HG03135 (cell line): Measurements from ENCODE around the gene ZFYVE21.

Source experiments
- ATAC-seq: cut with Tn5 transposase; IDR thresholded peaks from one replicate; pipeline ENCODE4 v1.9.1; 2021; ENCODE audit warnings: mild to moderate bottlenecking, moderate library complexity; ENCODE audit not compliant: unreplicated experiment

The ZFYVE21 gene

GRCh38 chr14:103721334-103722120 is 5.9 kb downstream of the ZFYVE21 start:
- no peak for ATAC-seq

GRCh38 chr14:103723748-103724081 is 8.1 kb downstream of the ZFYVE21 start:
- ATAC-seq, result no peak

- ATAC-seq, result no peak
Observed at GRCh38 chr14:103724116-103724515, 8.5 kb downstream of the ZFYVE21 start.

- ATAC-seq, result no peak
Observed at GRCh38 chr14:103725001-103725682, 9.5 kb downstream of the ZFYVE21 start.

GRCh38 chr14:103725739-103726395 is 10.3 kb downstream of the ZFYVE21 start:
- no peak for ATAC-seq

GRCh38 chr14:103726474-103726873 is 10.9 kb downstream of the ZFYVE21 start:
- no peak for ATAC-seq

- no peak for ATAC-seq
Observed at GRCh38 chr14:103727313-103727980, 11.8 kb downstream of the ZFYVE21 start.

GRCh38 chr14:103728141-103728540 is 12.5 kb downstream of the ZFYVE21 start:
- ATAC-seq, result no peak

- ATAC-seq, result no peak
Observed at GRCh38 chr14:103728721-103729120, 13.1 kb downstream of the ZFYVE21 start.

- ATAC-seq, result no peak
Observed at GRCh38 chr14:103729496-103730448, 14.2 kb downstream of the ZFYVE21 start.

- ATAC-seq, result no peak
Observed at GRCh38 chr14:103730490-103731035, 15.0 kb downstream of the ZFYVE21 start.

- ATAC-seq, result no peak
Observed at GRCh38 chr14:103731481-103731880, 15.9 kb downstream of the ZFYVE21 start.

- no peak for ATAC-seq
Observed at GRCh38 chr14:103731916-103732867, 16.6 kb downstream of the ZFYVE21 start.

- no peak for ATAC-seq
Observed at GRCh38 chr14:103732868-103733620, 17.4 kb downstream of the ZFYVE21 start.

- ATAC-seq, result no peak
Observed at GRCh38 chr14:103733651-103734050, 18.0 kb downstream of the ZFYVE21 start.

- ATAC-seq, result no peak
Observed at GRCh38 chr14:103734081-103734888, 18.7 kb downstream of the ZFYVE21 start.

- no peak for ATAC-seq
Observed at GRCh38 chr14:103735022-103735421, 19.4 kb downstream of the ZFYVE21 start.
